NCI-H524 treated with DMSO at 0.1 percent for 48 hours (cell line): ENCODE data around the gene SAMD11.

Source experiments
- DNase-seq: peaks from one replicate; lab custom pipeline; 2025; lab: John Stamatoyannopoulos, UW

The SAMD11 gene

DNA sequence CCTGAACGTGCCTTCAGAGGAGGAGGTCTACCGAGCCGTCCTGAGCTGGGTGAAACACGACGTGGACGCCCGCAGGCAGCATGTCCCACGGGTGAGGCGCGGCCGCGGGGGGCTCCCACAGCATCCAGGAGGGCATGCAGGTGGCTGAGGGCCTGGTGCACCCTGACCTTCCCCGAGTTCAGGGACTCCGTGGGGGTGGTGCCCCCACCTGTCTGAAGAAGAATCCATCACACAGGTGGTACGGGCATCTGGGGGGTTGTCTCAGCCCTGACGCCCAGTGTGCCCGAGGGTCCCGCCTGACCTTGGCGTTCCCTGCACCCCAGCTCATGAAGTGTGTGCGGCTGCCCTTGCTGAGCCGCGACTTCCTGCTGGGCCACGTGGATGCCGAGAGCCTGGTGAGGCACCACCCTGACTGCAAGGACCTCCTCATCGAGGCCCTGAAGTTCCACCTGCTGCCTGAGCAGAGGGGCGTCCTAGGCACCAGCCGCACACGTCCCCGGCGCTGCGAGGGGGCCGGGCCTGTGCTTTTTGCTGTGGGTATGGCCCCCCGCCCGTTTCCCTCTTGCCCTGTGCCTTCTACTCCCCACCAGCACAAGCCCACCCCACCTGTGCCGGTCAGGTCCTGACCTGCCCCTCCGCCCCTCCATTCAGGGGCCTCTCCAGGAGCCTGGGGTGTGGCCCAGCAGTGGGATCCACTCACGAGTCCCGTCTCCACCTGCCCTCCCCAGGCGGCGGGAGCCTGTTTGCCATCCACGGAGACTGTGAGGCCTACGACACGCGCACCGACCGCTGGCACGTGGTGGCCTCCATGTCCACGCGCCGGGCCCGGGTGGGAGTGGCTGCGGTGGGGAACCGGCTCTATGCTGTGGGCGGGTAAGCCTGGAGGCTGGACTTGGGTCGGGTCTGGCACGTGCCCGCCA, 38.9 kb downstream of the SAMD11 start:
- no peak for DNase-seq

DNA sequence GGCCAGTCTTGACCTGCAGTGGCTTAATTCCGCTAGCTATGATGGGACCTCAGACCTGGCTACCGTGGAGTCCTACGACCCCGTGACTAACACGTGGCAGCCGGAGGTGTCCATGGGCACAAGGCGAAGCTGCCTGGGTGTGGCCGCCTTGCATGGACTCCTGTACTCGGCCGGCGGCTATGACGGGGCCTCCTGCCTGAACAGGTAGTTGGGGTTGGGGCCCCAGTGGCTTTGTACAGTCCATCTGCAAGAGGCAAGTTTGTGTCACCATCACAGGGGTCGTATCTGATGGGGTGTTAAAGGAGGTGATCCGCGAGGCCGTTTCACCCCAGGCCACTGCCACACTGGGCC, 39.6 kb downstream of the SAMD11 start:
- DNase-seq, result no peak

DNA sequence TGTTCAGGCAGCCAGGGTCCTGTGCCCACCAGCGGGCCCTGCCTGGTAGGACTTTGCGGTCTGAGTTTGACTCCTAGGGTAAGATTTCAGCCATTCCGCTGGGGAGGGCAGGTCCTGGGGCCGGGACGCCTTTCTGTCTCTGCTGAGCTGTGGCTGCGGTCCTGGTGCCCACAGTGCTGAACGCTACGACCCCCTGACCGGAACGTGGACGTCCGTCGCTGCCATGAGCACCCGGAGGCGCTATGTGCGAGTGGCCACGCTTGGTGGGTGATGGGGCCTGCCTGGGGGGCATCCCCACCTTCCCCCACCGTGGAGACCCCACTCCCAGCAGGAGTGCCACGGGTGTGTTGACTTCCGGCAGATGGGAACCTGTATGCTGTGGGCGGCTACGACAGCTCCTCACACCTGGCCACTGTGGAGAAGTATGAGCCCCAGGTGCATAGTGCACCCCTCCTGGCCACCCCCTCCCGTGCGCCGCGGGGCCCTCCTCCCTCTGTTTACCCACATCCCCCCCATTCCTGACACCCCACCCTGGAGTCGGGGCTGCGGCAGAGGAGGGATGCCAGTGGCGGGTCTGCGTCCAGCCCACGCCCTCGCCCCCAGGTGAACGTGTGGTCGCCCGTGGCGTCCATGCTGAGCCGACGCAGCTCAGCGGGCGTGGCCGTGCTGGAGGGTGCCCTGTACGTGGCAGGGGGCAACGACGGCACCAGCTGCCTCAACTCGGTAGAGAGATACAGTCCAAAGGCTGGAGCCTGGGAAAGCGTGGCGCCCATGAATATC, 40.2 kb downstream of the SAMD11 start:
- no peak for DNase-seq

DNA sequence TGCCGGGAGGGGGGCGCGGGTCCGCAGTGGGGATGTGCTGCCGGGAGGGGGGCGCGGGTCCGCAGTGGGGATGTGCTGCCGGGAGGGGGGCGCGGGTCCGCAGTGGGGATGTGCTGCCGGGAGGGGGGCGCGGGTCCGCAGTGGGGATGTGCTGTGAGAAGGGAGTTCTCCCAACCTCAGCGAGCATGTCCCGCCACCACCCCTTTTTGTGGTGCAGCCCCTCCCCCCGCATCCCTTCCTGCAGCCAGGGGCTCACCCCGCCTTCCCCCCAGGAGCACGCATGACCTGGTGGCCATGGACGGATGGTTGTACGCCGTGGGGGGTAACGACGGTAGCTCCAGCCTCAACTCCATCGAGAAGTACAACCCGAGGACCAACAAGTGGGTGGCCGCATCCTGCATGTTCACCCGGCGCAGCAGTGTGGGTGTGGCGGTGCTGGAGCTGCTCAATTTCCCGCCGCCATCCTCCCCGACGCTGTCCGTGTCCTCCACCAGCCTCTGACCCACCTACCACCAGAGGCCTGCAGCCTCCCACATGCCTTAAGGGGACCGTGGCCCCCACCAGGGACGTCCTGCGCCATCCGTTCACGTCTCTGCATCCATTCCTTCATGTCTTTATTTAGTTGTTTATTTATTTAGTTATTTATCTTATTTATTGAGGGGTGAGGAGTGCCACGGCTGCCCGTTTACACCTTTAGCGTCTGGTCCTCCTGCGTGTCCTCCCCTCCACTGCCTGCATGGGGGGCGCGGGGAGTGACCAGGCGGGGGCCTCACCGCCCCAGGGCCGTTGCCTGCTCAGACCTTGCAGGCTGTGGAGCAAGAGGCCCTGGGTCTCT, 41.2 kb downstream of the SAMD11 start:
- no peak for DNase-seq

DNA sequence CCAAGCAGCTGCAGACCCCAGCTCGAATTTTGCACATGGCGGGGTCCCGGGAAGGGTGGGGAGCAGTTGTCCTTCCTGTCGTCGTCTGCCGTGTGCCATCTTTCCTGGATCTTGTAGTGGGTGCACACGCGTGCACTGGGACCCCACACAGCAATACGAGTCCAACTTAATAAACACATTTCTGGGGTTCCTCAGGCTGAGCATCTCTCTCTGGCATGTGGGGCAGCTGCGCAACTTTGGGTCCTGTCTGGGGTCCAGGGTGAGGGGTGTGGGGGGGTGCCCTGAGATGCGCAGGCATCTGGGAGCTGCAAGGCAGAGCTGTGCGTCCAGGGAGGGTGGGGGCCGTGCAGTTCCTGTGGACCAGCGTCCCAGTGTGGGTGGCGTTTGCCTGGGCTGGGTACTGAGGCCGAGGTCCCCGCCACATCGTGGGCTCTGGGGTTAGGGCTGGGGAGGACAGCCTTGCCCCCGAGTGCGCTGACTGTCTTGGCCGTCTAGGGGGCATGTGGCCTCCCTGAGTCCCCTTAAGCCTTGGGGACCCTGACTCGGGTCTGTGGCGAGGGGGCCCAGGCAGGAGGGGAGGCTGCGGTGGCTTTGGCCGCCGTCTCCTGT, 41.9 kb downstream of the SAMD11 start:
- DNase-seq, result no peak

DNA sequence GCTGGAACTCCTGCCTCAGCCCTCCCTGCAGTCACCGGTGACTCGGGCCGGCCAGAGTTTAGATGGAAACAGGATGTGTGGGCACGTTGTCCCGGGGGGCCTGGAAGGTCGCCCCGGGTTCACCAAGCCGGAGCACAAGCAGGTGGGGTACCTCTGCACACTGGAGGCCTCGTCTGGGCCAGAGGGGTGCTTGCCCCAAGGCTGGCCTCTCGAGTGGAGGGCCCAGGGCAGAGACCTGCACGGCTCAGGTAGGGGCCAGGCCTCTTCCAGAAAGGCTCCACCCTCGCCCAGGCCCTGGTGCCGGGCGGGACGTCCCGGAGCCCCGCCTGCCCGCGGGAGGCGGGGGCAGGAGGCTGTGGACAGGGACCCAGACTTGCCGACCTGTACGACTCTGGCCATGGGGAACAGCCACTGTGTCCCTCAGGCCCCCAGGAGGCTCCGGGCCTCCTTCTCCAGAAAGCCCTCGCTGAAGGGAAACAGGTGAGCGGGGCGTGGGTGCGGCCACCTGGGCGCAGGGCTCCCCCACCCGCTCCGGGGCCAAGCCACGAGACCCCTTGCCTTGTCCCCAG, 42.5 kb downstream of the SAMD11 start, which contains the start of gene PLEKHN1:
Gene PLEKHN1, plus strand, starts transcription at position 348 of the 569 bp plus-strand sequence. Its CDS starts 50 bp downstream, at position 398.
- no peak for DNase-seq

DNA sequence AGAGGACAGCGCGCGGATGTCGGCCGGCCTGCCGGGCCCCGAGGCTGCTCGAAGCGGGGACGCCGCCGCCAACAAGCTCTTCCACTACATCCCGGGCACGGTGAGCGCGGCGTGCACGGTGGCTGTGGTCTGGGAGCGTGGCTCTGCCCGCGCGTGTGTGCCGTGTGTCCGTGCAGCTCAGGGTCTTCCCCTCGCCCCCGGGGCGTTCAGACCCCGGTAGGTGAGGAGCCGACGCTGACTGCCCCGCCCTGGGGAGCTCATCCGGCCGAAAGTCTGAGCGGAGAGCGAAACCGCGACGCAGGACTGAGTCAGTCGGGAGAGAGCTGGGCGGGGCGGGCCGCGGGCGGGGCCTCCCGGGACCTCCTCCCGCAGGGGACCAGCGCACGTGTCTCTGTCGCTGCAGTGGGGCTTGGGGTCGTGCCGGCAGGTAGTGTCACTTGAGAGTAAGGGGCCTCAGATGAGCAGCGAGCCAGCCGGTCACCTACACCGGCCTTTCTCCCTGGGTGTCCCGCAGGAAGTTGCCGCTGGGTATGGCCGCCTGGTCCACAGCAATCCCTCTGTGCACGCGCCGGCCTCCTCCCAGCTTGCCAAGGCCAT, 43.1 kb downstream of the SAMD11 start:
- no peak for DNase-seq

DNA sequence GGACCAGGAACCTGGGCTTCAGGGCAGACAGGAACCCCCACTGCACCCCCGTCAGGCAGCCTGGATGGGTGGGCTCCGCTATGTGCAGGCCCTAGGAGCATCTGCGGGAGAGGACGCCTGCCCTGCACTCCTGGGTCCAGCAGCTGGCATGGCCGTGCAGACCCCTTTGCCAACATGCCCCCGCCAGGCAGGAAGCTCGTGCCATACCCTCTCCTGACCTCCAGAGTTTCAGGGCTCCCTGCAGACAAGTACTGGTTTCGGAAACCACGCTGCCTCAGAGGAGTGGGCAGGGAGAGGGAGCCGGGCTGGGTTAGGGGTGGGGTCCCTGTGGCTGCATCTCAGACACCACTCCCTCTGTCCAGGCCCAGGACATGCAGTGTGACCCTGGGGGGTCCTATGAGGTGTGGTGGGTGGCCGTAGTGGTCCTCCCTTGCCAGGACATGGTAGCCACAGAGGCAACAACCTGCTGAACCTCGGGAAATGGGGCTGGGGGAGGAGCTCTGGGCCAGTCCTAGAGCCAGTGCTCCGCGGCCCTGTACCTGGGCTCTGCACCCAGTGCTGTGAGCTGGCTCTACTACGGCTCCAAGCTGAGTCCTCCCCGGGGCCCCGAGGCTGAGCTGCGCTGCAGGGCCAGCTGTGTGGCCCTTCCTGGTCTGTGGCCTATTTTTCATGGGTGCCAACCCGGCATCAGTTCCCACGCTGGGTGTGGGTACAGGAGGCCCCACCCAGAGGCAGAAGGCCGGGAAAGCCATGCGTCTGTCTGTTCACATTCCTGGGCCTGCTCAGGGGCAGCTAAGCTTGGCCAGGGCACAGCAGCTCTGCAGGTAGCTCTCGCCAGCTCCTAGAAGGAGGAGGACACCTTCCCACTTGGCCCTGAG, 44.0 kb downstream of the SAMD11 start:
- no peak for DNase-seq

DNA sequence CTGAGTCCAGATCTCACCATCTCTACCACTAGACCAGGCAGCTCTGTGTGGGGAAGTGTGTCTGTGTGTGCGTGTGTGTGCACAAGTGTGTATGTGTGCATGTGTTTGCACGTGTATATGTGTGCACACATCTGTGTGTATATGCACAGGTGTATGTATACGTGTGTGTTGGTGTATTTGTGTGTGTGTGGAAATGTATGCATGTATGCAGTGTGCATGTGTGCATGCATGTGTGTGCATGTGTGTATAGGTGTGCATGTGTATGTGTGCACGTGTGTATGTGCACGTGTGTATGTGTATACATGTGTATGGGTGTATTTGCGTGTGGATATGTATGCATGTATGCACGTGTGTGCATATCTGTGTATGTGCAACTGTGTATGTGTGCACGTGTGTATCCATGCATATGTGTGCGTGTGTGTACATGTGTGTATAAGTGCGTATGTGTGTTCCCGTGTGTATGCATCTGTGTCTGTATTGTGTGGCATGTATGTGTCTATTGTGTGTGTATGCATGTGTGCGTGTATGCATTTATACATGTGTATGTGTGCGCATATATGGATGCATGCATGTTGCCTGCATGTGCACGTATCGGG, 45.6 kb downstream of the SAMD11 start:
- DNase-seq, result no peak

DNA sequence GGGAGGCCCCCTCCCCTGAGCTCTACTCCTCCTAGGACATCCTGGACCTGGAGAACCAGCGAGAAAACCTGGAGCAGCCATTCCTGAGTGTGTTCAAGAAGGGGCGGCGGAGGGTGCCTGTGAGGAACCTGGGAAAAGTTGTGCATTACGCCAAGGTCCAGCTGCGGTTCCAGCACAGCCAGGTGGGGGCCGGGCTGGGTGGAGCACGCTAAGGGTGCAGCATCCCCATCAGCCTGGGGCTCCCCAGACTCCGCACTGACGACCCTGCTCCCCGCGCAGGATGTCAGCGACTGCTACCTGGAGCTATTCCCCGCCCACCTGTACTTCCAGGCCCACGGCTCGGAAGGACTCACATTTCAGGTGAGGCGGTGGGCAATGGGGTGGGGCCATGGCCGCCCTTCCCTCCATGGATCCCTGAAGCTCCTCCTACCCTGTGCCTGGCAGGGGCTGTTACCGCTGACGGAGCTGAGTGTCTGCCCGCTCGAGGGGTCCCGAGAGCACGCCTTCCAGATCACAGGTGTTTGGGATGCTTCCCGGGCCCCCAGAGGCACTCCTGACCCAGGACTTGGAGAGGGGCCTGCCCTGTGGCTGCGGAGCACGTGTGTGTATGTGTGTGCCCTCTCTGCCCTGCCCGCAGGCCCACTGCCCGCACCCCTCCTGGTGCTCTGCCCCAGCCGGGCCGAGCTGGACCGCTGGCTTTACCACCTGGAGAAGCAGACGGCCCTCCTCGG, 46.7 kb downstream of the SAMD11 start:
- no peak for DNase-seq

DNA sequence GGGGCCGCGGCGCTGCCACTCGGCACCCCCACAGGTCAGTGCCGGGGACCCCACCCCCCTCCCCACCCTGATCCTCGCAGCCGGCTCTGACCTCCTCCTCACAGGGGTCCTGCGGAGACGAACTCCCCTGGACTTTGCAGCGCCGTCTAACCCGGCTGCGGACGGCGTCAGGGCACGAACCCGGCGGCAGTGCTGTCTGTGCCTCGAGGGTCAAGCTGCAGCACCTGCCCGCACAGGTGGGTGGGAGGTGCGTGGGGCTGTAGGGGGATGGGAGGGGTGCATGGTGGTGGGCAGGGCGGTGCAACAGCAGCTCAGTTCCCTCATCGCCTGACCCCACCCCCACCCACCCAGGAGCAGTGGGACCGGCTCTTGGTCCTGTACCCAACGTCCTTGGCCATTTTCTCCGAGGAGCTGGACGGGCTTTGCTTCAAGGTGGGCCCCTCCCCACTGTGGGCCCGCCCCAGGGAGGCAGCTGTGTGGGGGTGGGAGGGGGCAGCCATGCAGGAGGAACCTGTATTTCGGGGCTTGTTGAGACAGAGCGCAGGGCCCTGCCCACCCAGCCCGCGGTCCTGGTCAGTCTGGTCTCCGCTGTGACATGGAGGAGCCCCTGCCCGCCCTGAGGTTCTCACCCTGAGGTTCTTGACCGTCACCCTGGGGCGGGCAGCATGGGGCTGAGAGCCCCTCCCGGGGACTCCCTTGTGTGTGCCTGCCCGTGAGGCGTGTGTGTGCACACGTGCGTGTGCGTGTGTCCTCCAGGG, 47.4 kb downstream of the SAMD11 start:
- DNase-seq, result no peak

DNA sequence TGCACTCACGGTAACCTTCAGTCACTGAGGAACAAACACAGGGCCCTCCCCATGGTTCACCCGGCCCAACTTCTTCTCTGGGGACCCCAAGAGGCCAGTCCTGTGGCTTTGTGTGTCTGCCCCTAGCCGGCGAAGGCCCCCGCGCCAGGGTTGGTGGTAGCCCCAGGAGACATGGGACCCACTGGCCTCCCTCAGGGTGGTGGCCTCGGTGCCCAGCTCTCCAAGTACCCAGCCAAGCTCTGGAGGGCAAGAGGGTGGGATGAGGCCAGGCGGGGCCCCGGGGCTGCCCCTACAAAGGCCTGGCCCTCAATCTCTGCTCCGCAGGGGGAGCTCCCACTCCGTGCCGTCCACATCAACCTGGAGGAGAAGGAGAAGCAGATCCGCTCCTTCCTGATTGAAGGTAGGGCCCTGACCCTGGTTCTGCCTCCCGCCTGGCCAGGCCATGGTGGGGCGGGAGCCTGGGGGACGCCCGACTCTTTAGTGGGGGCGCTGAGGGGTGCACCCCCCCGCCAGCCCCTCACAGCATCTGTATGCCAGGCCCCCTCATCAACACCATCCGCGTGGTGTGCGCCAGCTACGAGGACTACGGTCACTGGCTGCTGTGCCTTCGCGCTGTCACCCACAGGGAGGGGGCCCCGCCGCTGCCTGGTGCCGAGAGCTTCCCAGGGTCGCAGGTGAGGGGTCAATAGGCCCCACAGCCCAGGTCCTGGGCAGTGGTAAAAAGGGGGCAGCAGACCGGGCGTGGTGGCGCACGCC, 48.2 kb downstream of the SAMD11 start:
- DNase-seq, result no peak

DNA sequence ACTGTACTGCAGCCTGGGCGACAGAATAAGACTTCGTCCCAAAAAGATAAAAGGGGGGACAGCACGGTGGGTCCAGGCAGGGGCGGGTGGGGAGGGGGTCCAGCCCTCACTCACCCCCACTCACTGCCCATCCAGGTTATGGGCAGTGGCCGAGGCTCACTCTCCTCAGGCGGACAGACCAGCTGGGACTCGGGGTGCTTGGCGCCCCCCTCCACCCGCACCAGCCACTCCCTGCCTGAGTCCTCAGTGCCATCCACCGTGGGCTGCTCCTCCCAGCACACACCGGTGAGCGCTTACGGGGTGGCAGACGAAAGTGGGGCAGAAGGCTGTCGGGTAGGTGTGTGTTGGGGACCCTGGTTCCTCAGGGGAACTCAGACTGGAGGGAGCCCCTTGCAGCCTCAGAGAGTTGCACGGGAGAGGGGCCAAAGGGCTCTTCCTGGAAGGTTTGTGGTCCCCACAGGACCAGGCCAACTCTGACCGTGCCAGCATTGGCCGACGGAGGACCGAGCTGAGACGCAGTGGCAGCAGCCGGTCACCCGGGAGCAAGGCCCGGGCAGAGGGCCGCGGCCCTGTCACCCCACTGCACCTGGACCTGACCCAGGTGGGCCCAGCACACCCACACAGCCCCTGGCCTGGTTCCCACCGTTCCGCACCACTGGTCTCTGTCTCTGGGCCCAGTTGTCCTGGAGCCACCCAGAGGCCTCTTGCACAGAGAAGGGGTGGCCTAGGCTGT, 49.2 kb downstream of the SAMD11 start:
- DNase-seq, result no peak

DNA sequence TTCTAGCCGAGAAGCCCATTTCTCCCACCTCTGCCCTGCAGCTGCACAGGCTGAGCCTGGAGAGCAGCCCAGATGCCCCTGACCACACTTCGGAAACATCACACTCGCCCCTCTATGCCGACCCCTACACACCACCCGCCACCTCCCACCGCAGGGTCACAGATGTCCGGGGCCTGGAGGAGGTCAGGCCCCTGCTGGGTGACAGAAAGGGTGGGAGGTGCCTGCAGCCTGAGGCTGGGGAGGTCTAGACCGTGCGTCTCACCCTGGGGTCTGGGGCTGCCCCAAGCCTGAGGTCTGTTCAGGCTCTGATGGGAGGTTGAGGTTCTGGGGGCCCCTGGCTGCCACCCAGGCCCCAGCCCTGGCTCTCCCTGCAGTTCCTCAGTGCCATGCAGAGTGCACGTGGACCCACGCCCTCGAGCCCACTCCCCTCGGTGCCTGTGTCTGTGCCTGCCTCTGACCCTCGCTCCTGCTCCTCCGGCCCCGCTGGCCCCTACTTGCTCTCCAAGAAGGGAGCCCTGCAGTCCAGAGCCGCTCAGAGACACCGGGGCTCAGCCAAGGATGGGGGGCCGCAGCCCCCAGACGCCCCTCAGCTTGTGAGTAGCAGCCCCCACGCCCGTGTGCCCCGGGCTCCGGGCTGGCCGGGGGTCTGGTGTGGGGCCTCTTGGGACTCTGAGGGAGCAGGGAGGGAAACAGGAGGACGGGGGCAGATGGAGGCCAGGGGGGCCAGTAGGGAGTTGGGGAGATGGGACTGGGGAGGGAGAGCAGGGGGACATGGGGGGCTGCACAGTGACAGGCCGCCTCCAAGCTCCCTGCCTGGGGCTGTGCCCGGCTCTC, 50.0 kb downstream of the SAMD11 start:
- DNase-seq, result no peak

DNA sequence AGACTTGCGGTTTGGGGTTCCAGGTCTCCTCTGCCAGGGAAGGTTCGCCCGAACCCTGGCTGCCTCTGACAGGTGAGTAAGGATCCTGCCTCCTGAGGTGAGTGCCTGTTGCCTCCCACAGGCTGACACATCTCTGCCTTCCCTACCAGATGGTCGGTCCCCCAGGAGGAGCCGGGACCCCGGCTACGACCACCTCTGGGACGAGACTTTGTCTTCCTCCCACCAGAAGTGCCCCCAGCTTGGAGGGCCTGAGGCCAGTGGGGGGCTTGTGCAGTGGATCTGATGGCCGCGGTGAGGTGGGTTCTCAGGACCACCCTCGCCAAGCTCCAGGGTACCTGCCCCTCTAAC, 50.5 kb downstream of the SAMD11 start:
- no peak for DNase-seq
